Epithelial cell of esophagus (primary cell): Measurements from ENCODE around the gene LLGL1.

ENCODE experiments used
- DNase-seq: peaks from one replicate; pipeline ENCODE4 v3.0.0; 2010; ENCODE audit warnings: low read depth
- H3K4me3 ChIP-seq: 2 replicates; pipeline ENCODE4 v1.5.1; 2011; ENCODE audit warnings: mild to moderate bottlenecking, low read length, control low read depth
- CTCF ChIP-seq: IDR thresholded peaks from 2 replicates; pipeline ENCODE4 v1.5.1; 2011; ENCODE audit warnings: low read depth, mild to moderate bottlenecking, low read length, control low read depth, inconsistent platforms; ENCODE audit not compliant: insufficient read depth; ENCODE audit errors: missing control alignments

The LLGL1 gene

GRCh38 chr17:18224053-18224386 lies 1.4 kb upstream of the LLGL1 start:
- H3K4me3 ChIP-seq = no peak overlapping the region
- DNase-seq = no peak
- no peak for TF ChIP-seq CTCF

- H3K4me3 ChIP-seq = peak overlapping the region; percentile 45
- no peak for TF ChIP-seq CTCF
- DNase-seq = no peak
These were observed 881 bp upstream of the LLGL1 start for GRCh38 chr17:18224387-18225120.

- no peak for TF ChIP-seq CTCF
- no peak for DNase-seq
- H3K4me3 ChIP-seq = peak overlapping the region; percentile 89
These were observed 328 bp downstream of the LLGL1 start for GRCh38 chr17:18225642-18226283.

- H3K4me3 ChIP-seq = peak overlapping the region; percentile 89
- TF ChIP-seq CTCF = no peak
- DNase-seq = no peak
These were observed 980 bp downstream of the LLGL1 start for GRCh38 chr17:18226284-18226945.

- no peak for TF ChIP-seq CTCF
- no peak for DNase-seq
- no peak overlapping the region for H3K4me3 ChIP-seq
These were observed 2.2 kb downstream of the LLGL1 start for GRCh38 chr17:18227635-18228034.

GRCh38 chr17:18228176-18228682 lies 2.8 kb downstream of the LLGL1 start:
- DNase-seq = no peak
- H3K4me3 ChIP-seq = no peak overlapping the region
- TF ChIP-seq CTCF = no peak

GRCh38 chr17:18229254-18229653 lies 3.8 kb downstream of the LLGL1 start:
- DNase-seq = no peak
- TF ChIP-seq CTCF = no peak
- no peak overlapping the region for H3K4me3 ChIP-seq
